HCT116 (cell line): ENCODE measurements around the gene CD207. TPM values are rescaled to one million over a fixed set of nuclear protein-coding genes. Genes with fewer than 3 reads are reported as not detected.
"Not testable (repeated sequence)": the region's sequence is repeated elsewhere in the genome, so short reads cannot be mapped to it uniquely, and the experiment has no call there.

ENCODE experiments used
- ATAC-seq: fragments of 200-7000 bp; cut with Tn5 transposase; 2 replicates; pipeline ENCODE4 v1.9.1; 2020; ENCODE audit warnings: mild to moderate bottlenecking, moderate library complexity
- Bru-seq: library from RNA; stranded (reverse); fragments of 400-500 nt; gene quantifications from one replicate; lab custom pipeline; 2021; lab: Mats Ljungman, UMichigan
- BruChase-seq, 2 experiments: library from RNA; stranded (reverse); fragments of 400-500 nt; gene quantifications; one replicate each; lab custom pipeline; 2021; lab: Mats Ljungman, UMichigan
- BruUV-seq: library from RNA; stranded (reverse); fragments of 400-500 nt; replicated peaks from 2 replicates; lab custom pipeline; 2021; lab: Mats Ljungman, UMichigan
- CTCF ChIA-PET: fragments of 300-600 bp; sonication (Branson Sonifier 250); formaldehyde crosslinking; loops from one replicate; lab custom pipeline; 2021; ENCODE audit warnings: antibody characterized with exemption; lab: Charles Lee
- POLR2A ChIA-PET: fragments of 300-600, 350-600 bp; sonication (Branson Sonifier 250); formaldehyde crosslinking; loops from one replicate; lab custom pipeline; 2021; ENCODE audit warnings: antibody characterized with exemption; lab: Charles Lee
- RAD21 ChIA-PET, 2 experiments: fragments of 300-600 bp; sonication (Branson Sonifier 250); formaldehyde crosslinking; loops; one replicate each; lab custom pipeline; 2023; ENCODE audit warnings: low total read pairs in 2 of 2; ENCODE audit not compliant: uncharacterized antibody in 2 of 2, unreplicated experiment in 2 of 2, low non-redundant PET in 1 of 2; lab: Charles Lee
- DNase-seq: peaks from one replicate; pipeline ENCODE4 v3.0.0-alpha.2; 2010; ENCODE audit warnings: low read depth, low spot score
- H2AFZ ChIP-seq: fragments of 200-600 bp; shearing (Covaris generic), sonication (generic); 2 replicates; pipeline ENCODE4 v1.6.1; 2017; ENCODE audit warnings: low read depth, mixed run types, mixed read lengths, antibody characterized with exemption, low read length; ENCODE audit not compliant: poor library complexity, severe bottlenecking
- H3K27ac ChIP-seq: 2 replicates; pipeline ENCODE4 v1.5.1; 2012; ENCODE audit warnings: low read depth, low read length
- H3K27me3 ChIP-seq: fragments of 200-600 bp; sonication (generic); 2 replicates; pipeline ENCODE4 v1.6.1; 2016; ENCODE audit warnings: mixed run types, low read length, mixed read lengths; ENCODE audit not compliant: insufficient read depth
- H3K36me3 ChIP-seq, 2 experiments: fragments of 200-500 bp in 1 of 2; fragments of 200-600 bp in 1 of 2; sonication (Bioruptor generic) in 1 of 2; sonication (generic) in 1 of 2; 2 replicates each; pipeline versions ENCODE4 v1.5.1 to v1.6.1; 2014 to 2016; ENCODE audit warnings: low read length in 2 of 2, inconsistent platforms in 1 of 2, mixed read lengths in 1 of 2, mixed run types in 1 of 2; ENCODE audit not compliant: insufficient read depth in 2 of 2, control insufficient read depth in 1 of 2
- H3K4me1 ChIP-seq, 2 experiments: fragments of 200-600 bp in 1 of 2; sonication (generic) in 1 of 2; 2 replicates each; pipeline versions ENCODE4 v1.5.1 to v1.6.1; 2012 to 2017; ENCODE audit warnings: low read length in 2 of 2, inconsistent platforms in 1 of 2, mild to moderate bottlenecking in 1 of 2, mixed read lengths in 1 of 2, mixed run types in 1 of 2, moderate library complexity in 1 of 2; ENCODE audit not compliant: insufficient read depth in 2 of 2, control insufficient read depth in 1 of 2
- H3K4me2 ChIP-seq: fragments of 200-600 bp; sonication (generic); 2 replicates; pipeline ENCODE4 v1.6.1; 2017; ENCODE audit warnings: mixed run types, low read length, mixed read lengths
- H3K4me3 ChIP-seq, 2 experiments: fragments of 200-600 bp in 1 of 2; sonication (generic) in 1 of 2; replicated peaks in 1 of 2; 2 replicates each; pipeline ENCODE4 v1.5.1; 2011 to 2016; ENCODE audit warnings: low read length in 2 of 2, control low read depth in 1 of 2, low read depth in 1 of 2, mild to moderate bottlenecking in 1 of 2, mixed read lengths in 1 of 2, mixed run types in 1 of 2
- H3K79me2 ChIP-seq: fragments of 200-600 bp; sonication (generic); 2 replicates; pipeline ENCODE4 v1.6.1; 2017; ENCODE audit warnings: mild to moderate bottlenecking, mixed run types, low read length, moderate library complexity, mixed read lengths; ENCODE audit not compliant: insufficient read depth
- H3K9ac ChIP-seq: fragments of 200-600 bp; sonication (generic); 2 replicates; pipeline ENCODE4 v1.6.1; 2016; ENCODE audit warnings: low read length, mixed read lengths
- H3K9me2 ChIP-seq: fragments of 200-600 bp; sonication (generic), shearing (Covaris generic); 2 replicates; pipeline ENCODE4 v1.6.1; 2017; ENCODE audit warnings: mixed run types, mild to moderate bottlenecking, moderate library complexity; ENCODE audit not compliant: insufficient read depth
- H3K9me3 ChIP-seq, 2 experiments: fragments of 200-500 bp in 1 of 2; fragments of 200-600 bp in 1 of 2; sonication (Bioruptor generic) in 1 of 2; sonication (generic) in 1 of 2; 2 replicates each; pipeline ENCODE4 v1.6.1; 2014 to 2017; ENCODE audit warnings: low read length in 2 of 2, mixed read lengths in 2 of 2, inconsistent platforms in 1 of 2, low read depth in 1 of 2, mild to moderate bottlenecking in 1 of 2, mixed run types in 1 of 2, moderate library complexity in 1 of 2; ENCODE audit not compliant: control insufficient read depth in 1 of 2, insufficient read depth in 1 of 2
- H4K20me1 ChIP-seq: fragments of 200-600 bp; sonication (generic), shearing (Covaris generic); 2 replicates; pipeline ENCODE4 v1.6.1; 2017; ENCODE audit warnings: mixed run types, mild to moderate bottlenecking, moderate library complexity; ENCODE audit not compliant: insufficient read depth
- ATF3 ChIP-seq: IDR thresholded peaks from 2 replicates; pipeline ENCODE4 v1.6.1; 2012
- CBX3 ChIP-seq: IDR thresholded peaks from 2 replicates; pipeline ENCODE4 v1.6.1; 2012; ENCODE audit warnings: low read depth
- EGR1 ChIP-seq: IDR thresholded peaks from 2 replicates; pipeline ENCODE4 v1.6.1; 2012; ENCODE audit warnings: low read depth
- ELF1 ChIP-seq: IDR thresholded peaks from 2 replicates; pipeline ENCODE4 v1.6.1; 2012; ENCODE audit warnings: low read depth, borderline replicate concordance
- EZH2 ChIP-seq: fragments of 200-600 bp; sonication (generic); IDR thresholded peaks from 2 replicates; pipeline ENCODE4 v1.6.1; 2017; ENCODE audit warnings: antibody characterized with exemption, mixed run types
- EZH2phosphoT487 ChIP-seq: fragments of 200-600 bp; IDR thresholded peaks from 2 replicates; pipeline ENCODE4 v1.6.1; 2018; ENCODE audit warnings: antibody characterized with exemption, borderline replicate concordance
- FOSL1 ChIP-seq: IDR thresholded peaks from 2 replicates; pipeline ENCODE4 v1.6.1; 2012; ENCODE audit warnings: low read depth
- POLR2A ChIP-seq: IDR thresholded peaks from 2 replicates; pipeline ENCODE4 v1.7.0; 2011; ENCODE audit warnings: borderline replicate concordance; ENCODE audit not compliant: insufficient read depth, insufficient read length; ENCODE audit errors: extremely low read depth
- RAD21 ChIP-seq: IDR thresholded peaks from 2 replicates; pipeline ENCODE4 v1.6.1; 2012; ENCODE audit warnings: low read depth, mild to moderate bottlenecking
- REST ChIP-seq: IDR thresholded peaks from 2 replicates; pipeline ENCODE4 v1.6.1; 2012; ENCODE audit warnings: low read depth
- TCF7L2 ChIP-seq: IDR thresholded peaks from 2 replicates; pipeline ENCODE4 v1.7.0; 2011; ENCODE audit warnings: borderline replicate concordance, inconsistent platforms; ENCODE audit not compliant: insufficient read depth, insufficient read length; ENCODE audit errors: extremely low read depth
- YY1 ChIP-seq: IDR thresholded peaks from 2 replicates; pipeline ENCODE4 v1.6.1; 2011; ENCODE audit warnings: low read length, low read depth, moderate library complexity, mild to moderate bottlenecking; ENCODE audit not compliant: insufficient replicate concordance; ENCODE audit errors: extremely low read depth
- intact Hi-C: fragments of 100-400 bp; cut with micrococcal nuclease; formaldehyde crosslinking; loops from 2 replicates; pipeline ENCODE4 v1.10.0; 2022
- long read RNA-seq: library from polyadenylated mRNA; unstranded; transcript quantifications from one replicate; pipeline ENCODE4 v2.0.0, GENCODE V29; 2021; ENCODE audit not compliant: unreplicated experiment
- polyA plus RNA-seq: library from polyadenylated mRNA; unstranded; fragments of >200 nt; gene quantifications from 2 replicates; pipeline ENCODE4 v1.2.1, GENCODE V29; 2012; ENCODE audit warnings: missing spikeins
- total RNA-seq: library from RNA; stranded (reverse); gene quantifications from one replicate; pipeline ENCODE4 v1.2.1, GENCODE V29; 2021; ENCODE audit not compliant: unreplicated experiment

The CD207 gene
- total RNA-seq: not detected
- not detected in 2 replicates for polyA plus RNA-seq
- Bru-seq, nascent RNA: not detected
- percentile 28 among the genes with signal in this experiment for BruChase-seq, experiment 1, labeled RNA remaining after a 6-hour chase
- percentile 22 among the genes with signal in this experiment for BruChase-seq, experiment 2, labeled RNA remaining after a 2-hour chase
- long read RNA-seq: 0 reads

GRCh38 chr2:70835643-70836042 is at the start of gene CD207:
Gene CD207 (minus strand): TSS chr2:70835816. CDS start chr2:70835776, 40 bp downstream.
- H3K9me3 ChIP-seq: no peaks in the 10 kb centered on the region
- no peak within 1 kb of the TSS for H3K4me3 ChIP-seq
- no peaks in the 10 kb centered on the region for H3K79me2 ChIP-seq
- intact Hi-C loops: no loop called here
- H3K36me3 ChIP-seq: no peaks in the 10 kb centered on the region
- H3K27ac ChIP-seq: no peak within 1 kb of the TSS
- H3K9ac ChIP-seq: no peak within 1 kb of the TSS
- no peaks in the 10 kb centered on the region for H3K4me1 ChIP-seq
- RAD21 ChIA-PET: no interaction called here
- TF ChIP-seq EZH2phosphoT487 (no peak), POLR2A (no peak), FOSL1 (no peak), YY1 (no peak), CBX3 (no peak), ELF1 (no peak), REST (no peak), RAD21 (no peak), EGR1 (no peak), ATF3 (no peak), EZH2 (no peak), TCF7L2 (no peak)
- no peak for ATAC-seq
- no TSS peak for BruUV-seq
- POLR2A ChIA-PET: interaction anchor here (0.5 kb wide), 1 partner anchor 392 kb away, joined by 4 read pairs; the partner anchor contains the start of gene PAIP2B
- H3K4me2 ChIP-seq: no peak within 1 kb of the TSS
- no peaks in the 10 kb centered on the region for H4K20me1 ChIP-seq
- CTCF ChIA-PET: no interaction called here
- H3K27me3 ChIP-seq: no peaks in the 10 kb centered on the region
- H2AFZ ChIP-seq: no peak within 1 kb of the TSS
- no peak for DNase-seq
- no peaks in the 10 kb centered on the region for H3K9me2 ChIP-seq

- H3K9me3 ChIP-seq, H3K4me2 ChIP-seq, H3K36me3 ChIP-seq, H2AFZ ChIP-seq, H3K4me1 ChIP-seq, H3K79me2 ChIP-seq, BruUV-seq, intact Hi-C loops, CTCF ChIA-PET, RAD21 ChIA-PET, H3K9ac ChIP-seq, ATAC-seq, H3K27ac ChIP-seq, H3K4me3 ChIP-seq, POLR2A ChIA-PET, H4K20me1 ChIP-seq, H3K9me2 ChIP-seq, DNase-seq: not testable (repeated sequence)
- peaks cover 15% of the 10 kb centered on the region for H3K27me3 ChIP-seq
These were observed 42.9 kb upstream of the CD207 start for GRCh38 chr2:70878543-70878942.
